ENCODE data around the gene BCAS4.
"Not testable (repeated sequence)": the region's sequence is repeated elsewhere in the genome, so short reads cannot be mapped to it uniquely, and the experiment has no call there.

The BCAS4 gene

GRCh38 chr20:50758992-50759391 is 35.9 kb upstream of the BCAS4 start:
- Histone ChIP-seq H3K4me2 (no peak overlapping the region), H3K9ac (no peak overlapping the region), H4K20me1 (no peaks in the 10 kb centered on the region), H3K27me3 (no peaks in the 10 kb centered on the region), H3K36me3 (no peaks in the 10 kb centered on the region), H3K4me3 (no peak overlapping the region), H3K4me1 (peaks cover 8% of the 10 kb centered on the region), H3K9me3 (no peaks in the 10 kb centered on the region), H3K27ac (no peak overlapping the region)
- no peak for TF ChIP-seq Cebpa-rat (IDR thresholded peaks at IDR 0.05)

DNA sequence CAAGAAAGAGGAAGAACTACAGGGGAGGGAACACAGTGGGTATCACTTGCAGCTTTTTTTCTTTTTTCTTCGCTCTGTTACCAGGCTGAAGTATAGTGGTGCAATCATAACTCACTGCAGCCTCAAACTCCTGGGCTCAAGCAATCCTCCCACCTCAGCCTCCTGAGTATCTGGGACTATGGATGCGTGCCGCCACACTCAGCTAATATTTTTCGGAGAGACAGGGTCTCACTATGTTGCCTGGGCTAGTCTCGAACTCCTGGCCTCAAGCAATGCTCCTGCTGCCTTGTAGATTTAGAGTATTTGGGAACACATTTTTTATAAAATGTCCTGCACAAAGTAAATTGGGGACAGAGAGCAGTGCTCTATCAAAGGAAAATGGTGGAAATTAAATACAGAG is 35.2 kb upstream of the BCAS4 start:
- no peak overlapping the region for H3K27ac ChIP-seq
- peaks cover 13% of the 10 kb centered on the region for H3K4me1 ChIP-seq
- no peak overlapping the region for H3K4me2 ChIP-seq
- TF ChIP-seq Cebpa-rat (IDR thresholded peaks at IDR 0.05): no peak
- no peak overlapping the region for H3K4me3 ChIP-seq
- no peaks in the 10 kb centered on the region for H3K27me3 ChIP-seq
- no peaks in the 10 kb centered on the region for H4K20me1 ChIP-seq
- no peak overlapping the region for H3K9ac ChIP-seq
- H3K9me3 ChIP-seq: no peaks in the 10 kb centered on the region
- no peaks in the 10 kb centered on the region for H3K36me3 ChIP-seq

GRCh38 chr20:50762045-50762422 is 32.8 kb upstream of the BCAS4 start:
- Histone ChIP-seq H3K36me3 (no peaks in the 10 kb centered on the region), H3K9ac (no peak overlapping the region), H3K27me3 (no peaks in the 10 kb centered on the region), H3K9me3 (no peaks in the 10 kb centered on the region), H3K4me1 (peaks cover 23% of the 10 kb centered on the region), H4K20me1 (no peaks in the 10 kb centered on the region), H3K27ac (no peak overlapping the region), H3K4me3 (no peak overlapping the region), H3K4me2 (no peak overlapping the region)
- TF ChIP-seq Cebpa-rat (IDR thresholded peaks at IDR 0.05): no peak

DNA sequence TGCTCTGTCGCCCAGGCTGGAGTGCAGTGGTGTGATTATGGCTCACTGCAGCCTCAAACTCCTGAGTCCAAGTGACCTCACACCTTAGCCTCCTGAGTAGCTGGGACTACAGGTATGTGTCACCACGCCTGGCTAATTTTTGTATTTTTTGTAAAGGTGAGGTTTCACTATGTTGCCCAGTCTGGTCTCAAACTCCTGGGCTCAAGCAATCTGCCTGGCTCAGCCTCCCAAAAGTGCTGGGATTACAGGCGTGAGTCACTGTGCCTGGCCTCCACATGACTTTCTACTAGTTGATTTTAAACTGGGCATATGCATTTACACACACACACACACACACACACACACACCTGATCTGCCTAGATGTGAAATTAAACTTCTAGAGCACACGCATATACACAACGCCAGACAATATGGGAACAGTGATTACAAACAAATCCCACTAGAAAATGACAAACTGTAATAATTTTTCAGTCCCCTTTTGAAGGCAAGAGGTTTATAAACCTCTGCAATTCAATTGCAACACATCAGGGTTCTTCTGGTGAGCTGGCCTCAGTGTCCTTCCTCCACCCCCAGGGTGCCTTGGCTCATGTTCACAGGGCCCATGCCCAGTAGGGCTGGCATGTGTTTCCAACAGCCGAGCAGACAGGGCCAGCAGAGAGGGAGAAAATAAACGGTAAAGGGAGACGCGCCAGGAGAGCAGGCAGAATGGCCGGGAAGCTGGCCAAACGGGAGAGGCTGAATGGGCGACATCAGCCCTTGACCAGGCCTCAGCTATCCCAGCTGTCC is 32.2 kb upstream of the BCAS4 start:
- H3K27me3 ChIP-seq: no peaks in the 10 kb centered on the region
- H3K9ac ChIP-seq: no peak overlapping the region
- no peak for TF ChIP-seq Cebpa-rat (IDR thresholded peaks at IDR 0.05)
- H4K20me1 ChIP-seq: no peaks in the 10 kb centered on the region
- peaks cover 29% of the 10 kb centered on the region for H3K4me1 ChIP-seq
- H3K4me2 ChIP-seq: no peak overlapping the region
- no peaks in the 10 kb centered on the region for H3K9me3 ChIP-seq
- no peak overlapping the region for H3K27ac ChIP-seq
- H3K36me3 ChIP-seq: no peaks in the 10 kb centered on the region
- H3K4me3 ChIP-seq: no peak overlapping the region

DNA sequence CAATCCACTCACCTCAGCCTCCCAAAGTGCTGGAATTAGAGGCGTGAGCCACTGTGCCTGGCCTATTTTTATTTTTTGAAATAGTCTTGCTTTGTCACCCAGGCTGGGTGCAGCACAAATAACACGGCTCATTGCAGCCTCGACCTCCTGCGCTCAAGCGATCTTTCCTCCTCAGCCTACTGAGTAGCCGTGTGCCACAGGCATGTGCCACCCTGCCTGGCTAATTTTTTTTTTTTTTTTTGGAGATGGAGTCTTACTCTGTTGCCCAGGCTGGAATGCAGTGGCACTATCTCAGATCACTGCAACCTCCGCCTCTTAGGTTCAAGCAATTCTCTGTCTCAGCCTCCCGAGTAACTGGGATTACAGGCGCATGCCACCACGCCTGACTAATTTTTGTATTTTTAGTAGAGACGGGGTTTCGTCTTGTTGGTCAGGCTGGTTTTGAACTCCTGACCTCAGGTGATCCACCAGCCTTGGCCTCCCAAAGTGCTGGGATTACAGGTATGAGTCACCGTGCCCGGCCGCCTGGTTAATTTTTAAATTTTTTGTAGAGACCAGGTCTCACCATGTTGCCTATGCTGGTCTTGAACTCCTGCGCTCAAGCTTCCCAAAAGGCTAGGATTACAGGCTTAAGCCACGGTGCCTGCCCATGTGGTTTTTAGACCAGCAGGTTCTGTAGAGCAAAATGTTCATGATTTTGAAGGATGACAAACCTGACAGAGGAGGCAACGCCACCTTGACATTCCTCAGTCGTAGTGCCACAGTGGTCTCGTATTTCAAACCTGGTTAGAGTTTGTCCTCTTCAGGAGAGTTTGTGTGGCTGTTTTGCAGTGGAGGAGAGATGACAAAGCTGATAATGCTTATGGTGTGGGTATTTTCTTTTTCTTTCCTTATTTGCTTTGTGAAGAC is 31.1 kb upstream of the BCAS4 start:
- H3K9me3 ChIP-seq, H3K9ac ChIP-seq, H4K20me1 ChIP-seq, H3K36me3 ChIP-seq, H3K27ac ChIP-seq, H3K27me3 ChIP-seq, H3K4me3 ChIP-seq: not testable (repeated sequence)
- peaks cover 41% of the 10 kb centered on the region for H3K4me1 ChIP-seq
- peak overlapping the region; percentile 39 for H3K4me2 ChIP-seq

DNA sequence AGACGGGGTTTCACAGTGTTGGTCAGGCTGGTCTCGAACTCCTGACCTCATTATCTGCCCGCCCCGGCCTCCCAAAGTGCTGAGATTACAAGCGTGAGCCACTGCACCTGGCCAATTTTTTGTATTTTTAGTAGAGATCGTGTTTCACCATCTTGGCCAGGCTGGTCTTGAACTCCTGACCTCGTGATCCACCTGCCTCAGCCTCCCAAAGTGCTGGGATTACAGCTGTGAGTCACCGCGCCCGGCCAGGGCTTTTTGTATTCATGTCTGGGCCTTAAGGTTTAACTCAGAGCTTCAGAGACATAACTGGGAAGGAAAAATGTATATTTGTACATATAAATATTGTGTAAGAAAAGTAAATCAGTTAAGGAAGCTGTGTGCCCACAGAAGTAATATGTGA is 29.6 kb upstream of the BCAS4 start:
- not testable (repeated sequence) for H3K9ac ChIP-seq, H3K27me3 ChIP-seq, H3K4me2 ChIP-seq, H4K20me1 ChIP-seq, H3K4me3 ChIP-seq, H3K27ac ChIP-seq, H3K9me3 ChIP-seq, H3K36me3 ChIP-seq
- peaks cover 55% of the 10 kb centered on the region for H3K4me1 ChIP-seq

- H3K4me2 ChIP-seq: no peak overlapping the region
- peaks cover 55% of the 10 kb centered on the region for H3K4me1 ChIP-seq
- no peak overlapping the region for H3K4me3 ChIP-seq
- H3K27ac ChIP-seq: no peak overlapping the region
- H4K20me1 ChIP-seq: no peaks in the 10 kb centered on the region
- no peaks in the 10 kb centered on the region for H3K9me3 ChIP-seq
- TF ChIP-seq Cebpa-rat (IDR thresholded peaks at IDR 0.05): no peak
- H3K27me3 ChIP-seq: no peaks in the 10 kb centered on the region
- no peak overlapping the region for H3K9ac ChIP-seq
- no peaks in the 10 kb centered on the region for H3K36me3 ChIP-seq
Observed at GRCh38 chr20:50765674-50766073, 29.2 kb upstream of the BCAS4 start.

DNA sequence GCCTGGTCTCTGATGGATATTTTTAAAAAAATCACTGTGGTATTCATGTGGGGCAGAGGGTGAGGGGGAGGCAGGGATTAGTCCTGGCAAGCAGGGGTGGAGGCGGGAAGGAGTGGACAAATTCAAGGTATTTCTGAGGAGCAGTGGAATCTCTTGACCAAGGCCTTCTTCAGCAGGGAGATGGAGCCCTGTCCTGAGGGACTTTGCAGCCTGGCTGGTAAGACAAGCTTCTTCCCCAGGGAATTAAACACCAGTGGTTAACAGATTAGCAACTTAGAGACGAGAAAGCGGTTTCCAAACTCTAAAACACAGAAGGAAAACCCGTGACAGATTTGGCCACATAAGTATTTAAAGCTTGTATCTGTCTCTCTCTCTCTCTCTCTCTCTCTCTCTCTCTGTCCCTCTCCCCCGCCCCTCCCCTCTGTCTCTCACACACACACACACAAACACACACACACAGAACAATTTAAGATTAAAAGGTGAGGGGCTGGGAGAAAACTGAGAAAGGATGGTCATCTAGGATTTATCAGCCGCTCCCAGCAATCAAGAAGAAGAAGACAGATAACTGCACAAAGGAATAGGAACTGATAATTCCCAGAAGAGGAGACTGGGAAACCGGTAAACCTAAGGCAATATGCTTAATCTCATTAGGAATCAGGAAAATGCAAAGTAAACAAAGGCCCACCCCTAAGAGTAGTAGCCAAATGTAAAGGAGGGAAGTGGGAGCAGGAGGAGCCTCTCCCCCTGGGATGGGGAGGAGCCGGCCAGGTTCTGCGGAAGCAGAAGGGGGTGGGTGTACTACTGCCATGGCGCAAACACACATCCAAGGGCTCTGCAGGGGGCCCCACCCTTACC is 27.7 kb upstream of the BCAS4 start:
- H4K20me1 ChIP-seq, H3K9ac ChIP-seq, H3K4me3 ChIP-seq, H3K36me3 ChIP-seq, H3K27me3 ChIP-seq, H3K9me3 ChIP-seq: not testable (repeated sequence)
- H3K4me1 ChIP-seq: peaks cover 55% of the 10 kb centered on the region
- peak overlapping the region; percentile 66 for H3K4me2 ChIP-seq
- peak overlapping the region; percentile 8; the same call in 1 of the 2 replicates for H3K27ac ChIP-seq

- not testable (repeated sequence) for H3K9me3 ChIP-seq, H3K4me3 ChIP-seq, H3K27me3 ChIP-seq, H3K9ac ChIP-seq, H4K20me1 ChIP-seq, H3K36me3 ChIP-seq
- H3K4me2 ChIP-seq: peak overlapping the region; percentile 43
- H3K4me1 ChIP-seq: peaks cover 47% of the 10 kb centered on the region
- H3K27ac ChIP-seq: 0 out of 2 replicates have a peak overlapping the region, but pooled peaks have one; percentile 30
Observed at GRCh38 chr20:50768991-50769390, 25.9 kb upstream of the BCAS4 start.

GRCh38 chr20:50769551-50770085 is 25.2 kb upstream of the BCAS4 start:
- H3K27me3 ChIP-seq, H3K36me3 ChIP-seq, H3K9me3 ChIP-seq, H3K9ac ChIP-seq, H4K20me1 ChIP-seq, H3K4me2 ChIP-seq, H3K4me3 ChIP-seq, H3K27ac ChIP-seq: not testable (repeated sequence)
- H3K4me1 ChIP-seq: peaks cover 42% of the 10 kb centered on the region

GRCh38 chr20:50771419-50772080 is 23.3 kb upstream of the BCAS4 start:
- H4K20me1 ChIP-seq, H3K27ac ChIP-seq, H3K27me3 ChIP-seq, H3K4me3 ChIP-seq, H3K36me3 ChIP-seq, H3K9ac ChIP-seq, H3K9me3 ChIP-seq, H3K4me2 ChIP-seq: not testable (repeated sequence)
- peaks cover 37% of the 10 kb centered on the region for H3K4me1 ChIP-seq

Data from BLaER1 (cell line).